ENCODE results near the gene TTC3.

DNA sequence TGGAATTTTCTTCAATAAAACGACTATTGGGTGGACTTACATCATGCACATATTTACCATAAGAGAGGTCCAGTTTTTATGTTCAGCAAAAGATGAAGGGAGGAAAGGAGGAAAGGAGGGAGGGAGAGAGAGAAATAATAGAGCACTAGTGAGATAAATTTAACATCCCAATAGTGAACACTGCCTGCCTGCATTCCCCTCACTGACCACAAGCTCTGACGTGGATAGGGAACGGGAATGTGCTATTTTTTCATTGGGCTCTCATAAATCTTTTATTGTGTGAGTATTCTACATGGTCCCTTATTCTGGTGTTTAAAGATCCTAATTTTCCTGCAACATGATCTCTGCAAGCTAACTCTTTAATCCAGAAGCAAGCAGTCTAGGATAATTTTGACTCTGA, 82.1 kb downstream of the TTC3 start:
- TF ChIP-seq, protein P1, sequence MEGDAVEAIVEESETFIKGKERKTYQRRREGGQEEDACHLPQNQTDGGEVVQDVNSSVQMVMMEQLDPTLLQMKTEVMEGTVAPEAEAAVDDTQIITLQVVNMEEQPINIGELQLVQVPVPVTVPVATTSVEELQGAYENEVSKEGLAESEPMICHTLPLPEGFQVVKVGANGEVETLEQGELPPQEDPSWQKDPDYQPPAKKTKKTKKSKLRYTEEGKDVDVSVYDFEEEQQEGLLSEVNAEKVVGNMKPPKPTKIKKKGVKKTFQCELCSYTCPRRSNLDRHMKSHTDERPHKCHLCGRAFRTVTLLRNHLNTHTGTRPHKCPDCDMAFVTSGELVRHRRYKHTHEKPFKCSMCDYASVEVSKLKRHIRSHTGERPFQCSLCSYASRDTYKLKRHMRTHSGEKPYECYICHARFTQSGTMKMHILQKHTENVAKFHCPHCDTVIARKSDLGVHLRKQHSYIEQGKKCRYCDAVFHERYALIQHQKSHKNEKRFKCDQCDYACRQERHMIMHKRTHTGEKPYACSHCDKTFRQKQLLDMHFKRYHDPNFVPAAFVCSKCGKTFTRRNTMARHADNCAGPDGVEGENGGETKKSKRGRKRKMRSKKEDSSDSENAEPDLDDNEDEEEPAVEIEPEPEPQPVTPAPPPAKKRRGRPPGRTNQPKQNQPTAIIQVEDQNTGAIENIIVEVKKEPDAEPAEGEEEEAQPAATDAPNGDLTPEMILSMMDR (IDR thresholded peaks at IDR 0.05; ENCODE audit: borderline replicate concordance, extremely low read depth, low read length, poor library complexity, severe bottlenecking): no peak
- TF ChIP-seq EZH2 (IDR thresholded peaks at IDR 0.05; ENCODE audit: borderline replicate concordance, low read depth, low read length, severe bottlenecking): no peak

All from DND-41 (cell line).